AG10803 (cell line): Measurements from ENCODE around the gene PCBP2.
"Not testable (repeated sequence)": the region's sequence is repeated elsewhere in the genome, so short reads cannot be mapped to it uniquely, and the experiment has no call there.

Experiments
- DNase-seq: peaks from one replicate; pipeline ENCODE4 v3.0.0; 2010; ENCODE audit warnings: low read depth
- H3K4me3 ChIP-seq: 2 replicates; pipeline ENCODE4 v1.5.1; 2011; ENCODE audit warnings: mild to moderate bottlenecking, low read length, control low read depth
- CTCF ChIP-seq: conservative IDR thresholded peaks from 2 replicates; pipeline ENCODE4 v1.5.1; 2011; ENCODE audit warnings: mild to moderate bottlenecking, low read length, control low read depth, inconsistent platforms

The PCBP2 gene

GRCh38 chr12:53451661-53452158 lies at the start of gene PCBP2:
TSS of gene PCBP2 (plus strand) at chr12:53452102. CDS start at chr12:53454801, 2,699 bp downstream.
- DNase-seq: peak; percentile 100
- peak within 1 kb of the TSS; percentile 91 for H3K4me3 ChIP-seq
- TF ChIP-seq CTCF: peak; percentile 91

- not testable (repeated sequence) for DNase-seq, H3K4me3 ChIP-seq
Measured at GRCh38 chr12:53402351-53402750, 49.6 kb upstream of the PCBP2 start.

- TF ChIP-seq CTCF: no peak
- no peak overlapping the region for H3K4me3 ChIP-seq
- DNase-seq: no peak
Measured at GRCh38 chr12:53402871-53403270, 49.0 kb upstream of the PCBP2 start.

GRCh38 chr12:53410951-53411350 lies 41.0 kb upstream of the PCBP2 start:
- no peak overlapping the region for H3K4me3 ChIP-seq
- DNase-seq: no peak
- no peak for TF ChIP-seq CTCF

- no peak for DNase-seq
- no peak overlapping the region for H3K4me3 ChIP-seq
- no peak for TF ChIP-seq CTCF
Measured at GRCh38 chr12:53413485-53414204, 38.3 kb upstream of the PCBP2 start.

GRCh38 chr12:53414756-53415417 lies 37.0 kb upstream of the PCBP2 start:
- no peak for TF ChIP-seq CTCF
- H3K4me3 ChIP-seq: no peak overlapping the region
- DNase-seq: no peak

GRCh38 chr12:53415752-53416389 lies 36.0 kb upstream of the PCBP2 start:
- H3K4me3 ChIP-seq, DNase-seq: not testable (repeated sequence)

- not testable (repeated sequence) for H3K4me3 ChIP-seq, DNase-seq
Measured at GRCh38 chr12:53417291-53417816, 34.5 kb upstream of the PCBP2 start.
